ENCODE data around the gene MREG.
"Not testable (repeated sequence)": the region's sequence is repeated elsewhere in the genome, so short reads cannot be mapped to it uniquely, and the experiment has no call there.

MREG gene

GRCh38 chr2:216021768-216022565 is 8.6 kb upstream of the MREG start:
- no peak for FAIRE-seq

- no peak for FAIRE-seq
Observed at GRCh38 chr2:216018709-216019108, 5.4 kb upstream of the MREG start.

GRCh38 chr2:216017365-216017764 is 4.0 kb upstream of the MREG start:
- no peak for FAIRE-seq

- FAIRE-seq = no peak
Observed at GRCh38 chr2:216016581-216016980, 3.2 kb upstream of the MREG start.

- no peak for FAIRE-seq
Observed at GRCh38 chr2:216015722-216016464, 2.5 kb upstream of the MREG start.

- no peak for FAIRE-seq
Observed at GRCh38 chr2:216014986-216015385, 1.6 kb upstream of the MREG start.

GRCh38 chr2:216014006-216014405 is 655 bp upstream of the MREG start:
- FAIRE-seq = no peak

- FAIRE-seq = no peak
Observed at GRCh38 chr2:216012830-216013079, 596 bp downstream of the MREG start.

- FAIRE-seq = no peak
Observed at GRCh38 chr2:216012133-216012829, 1.1 kb downstream of the MREG start.

GRCh38 chr2:216009215-216009614 is 4.1 kb downstream of the MREG start:
- FAIRE-seq = not testable (repeated sequence)

GRCh38 chr2:216008387-216008786 is 5.0 kb downstream of the MREG start:
- FAIRE-seq = no peak

GRCh38 chr2:216006164-216006663 is 7.1 kb downstream of the MREG start:
- FAIRE-seq = no peak

- FAIRE-seq = no peak
Observed at GRCh38 chr2:216004697-216005283, 8.6 kb downstream of the MREG start.

- FAIRE-seq = no peak
Observed at GRCh38 chr2:216003876-216004696, 9.3 kb downstream of the MREG start.

GRCh38 chr2:216002693-216003092 is 10.7 kb downstream of the MREG start:
- FAIRE-seq = no peak

- no peak for FAIRE-seq
Observed at GRCh38 chr2:216002101-216002678, 11.2 kb downstream of the MREG start.

GRCh38 chr2:216001216-216002100 is 11.9 kb downstream of the MREG start:
- FAIRE-seq = no peak

GRCh38 chr2:215998636-215999035 is 14.7 kb downstream of the MREG start:
- FAIRE-seq = no peak

GRCh38 chr2:215997219-215997618 is 16.1 kb downstream of the MREG start:
- no peak for FAIRE-seq

- FAIRE-seq = no peak
Observed at GRCh38 chr2:215994911-215995310, 18.4 kb downstream of the MREG start.

Data from endometrium (tissue), 2 donors.